Transverse colon (tissue), 4 donors: ENCODE results near the gene CTXN2.

Source experiments
- CTCF ChIP-seq, 5 experiments: fragments of 200-600 bp in 3 of 5; fragments of 450-650 bp in 2 of 5; sonication (generic) in 3 of 5; IDR thresholded peaks; 1 replicate in 2 of 5; 2 replicates in 3 of 5; pipeline ENCODE4 v1.5.1; 2016 to 2017; ENCODE audit warnings: antibody characterized with exemption in 5 of 5, inconsistent platforms in 3 of 5, mild to moderate bottlenecking in 2 of 5, moderate library complexity in 1 of 5
- POLR2AphosphoS5 ChIP-seq, 3 donors: sonication (generic); formaldehyde crosslinking; IDR thresholded peaks; one replicate each; pipeline ENCODE4 v1.6.1; 2016; ENCODE audit warnings: antibody characterized with exemption in 3 of 3

GRCh38 chr15:48149858-48150257 lies 41.6 kb upstream of the CTXN2 start:
- TF ChIP-seq CTCF (IDR thresholded peaks at IDR 0.05) (no peak), POLR2AphosphoS5 (IDR thresholded peaks at IDR 0.05) (no peak)
